ENCODE measurements around the gene FRMPD3. TPM values are rescaled to one million over a fixed set of nuclear protein-coding genes. Genes with fewer than 3 reads are reported as not detected.

FRMPD3 gene
- total RNA-seq, 1 experiment from 2014 or later = 2.0 TPM

GRCh38 chrX:107440692-107441091, 8.8 kb upstream of the FRMPD3 start (continued):
- TF ChIP-seq FOXJ3 (CRISPR knock-in tag; IDR thresholded peaks at IDR 0.05; ENCODE audit: borderline replicate concordance) = no peak
- TF ChIP-seq ELF4 (CRISPR knock-in tag; IDR thresholded peaks at IDR 0.05; ENCODE audit: low read depth) = no peak

- DNase-seq (ENCODE audit: low spot score) (no peak), ATAC-seq (peak; percentile 65)
- peaks cover 27% of the 10 kb centered on the region for H3K4me1 Mint-ChIP-seq
- no peaks in the 10 kb centered on the region for H3K36me3 Mint-ChIP-seq
- TF ChIP-seq ATF6 (CRISPR knock-in tag; IDR thresholded peaks at IDR 0.05) (no peak), ZNF423 (CRISPR knock-in tag; IDR thresholded peaks at IDR 0.05) (peak; percentile 61; the same call in 1 of the 2 replicates)
- no peaks in the 10 kb centered on the region for H3K9me3 Mint-ChIP-seq
- H3K4me3 Mint-ChIP-seq = no peak overlapping the region
- no peak overlapping the region for H3K27ac Mint-ChIP-seq
- ChIA-PET POLR2A (no interaction called here), CTCF (interaction anchor here (1.0 kb wide), 1 partner anchor 118 kb away, joined by 3 read pairs; no protein-coding TSS in a partner anchor)
- peaks cover 16% of the 10 kb centered on the region for H3K27me3 Mint-ChIP-seq (ENCODE audit: low read depth)
These were observed 6.4 kb upstream of the FRMPD3 start for GRCh38 chrX:107442914-107443527.

GRCh38 chrX:107445146-107445545, 4.3 kb upstream of the FRMPD3 start:
- no peak for TF ChIP-seq ZMAT4 (CRISPR knock-in tag; IDR thresholded peaks at IDR 0.05)
- TF ChIP-seq MAX (CRISPR knock-in tag; IDR thresholded peaks at IDR 0.05) = no peak
- TF ChIP-seq ATF3 (CRISPR knock-in tag; conservative IDR thresholded peaks at IDR 0.05) = no peak
- no peak for TF ChIP-seq PREB (CRISPR knock-in tag; IDR thresholded peaks at IDR 0.05; ENCODE audit: borderline replicate concordance)
- no peak for TF ChIP-seq ERG (CRISPR knock-in tag; IDR thresholded peaks at IDR 0.05)
- no peak for TF ChIP-seq ATF1 (CRISPR knock-in tag; IDR thresholded peaks at IDR 0.05)
- TF ChIP-seq ZNF512 (CRISPR knock-in tag; IDR thresholded peaks at IDR 0.05; ENCODE audit: borderline replicate concordance) = no peak
- TF ChIP-seq NR1H2 (CRISPR knock-in tag; IDR thresholded peaks at IDR 0.05) = no peak
- TF ChIP-seq ZNF232 (CRISPR knock-in tag; IDR thresholded peaks at IDR 0.05) = no peak
- no peak for TF ChIP-seq KAT7 (CRISPR knock-in tag; IDR thresholded peaks at IDR 0.05; ENCODE audit: borderline replicate concordance)
- no peak for TF ChIP-seq ZNF281 (CRISPR knock-in tag; IDR thresholded peaks at IDR 0.05)
- no peak for TF ChIP-seq FOXP4 (CRISPR knock-in tag; IDR thresholded peaks at IDR 0.05)
- TF ChIP-seq USF1 (CRISPR knock-in tag; IDR thresholded peaks at IDR 0.05) = no peak
- no peak for TF ChIP-seq ESRRA (CRISPR knock-in tag; IDR thresholded peaks at IDR 0.05; ENCODE audit: borderline replicate concordance)
- H3K27me3 Mint-ChIP-seq (ENCODE audit: low read depth) = peaks cover 25% of the 10 kb centered on the region
- H3K36me3 Mint-ChIP-seq = no peaks in the 10 kb centered on the region
- H3K9me3 Mint-ChIP-seq = no peaks in the 10 kb centered on the region
- peaks cover 32% of the 10 kb centered on the region for H3K4me1 Mint-ChIP-seq
- no peak overlapping the region for H3K4me3 Mint-ChIP-seq
- DNase-seq (ENCODE audit: low spot score) (no peak), ATAC-seq (no peak)
- ChIA-PET POLR2A (no interaction called here), CTCF (interaction anchor here (1.5 kb wide), 1 partner anchor 173 kb away, joined by 4 read pairs; no protein-coding TSS in a partner anchor)
- no peak overlapping the region for H3K27ac Mint-ChIP-seq
